Kidney (tissue), 14 donors: ENCODE data around the gene HOXC5. TPM values are rescaled to one million over a fixed set of nuclear protein-coding genes. Genes with fewer than 3 reads are reported as not detected.

Experiments used
- DNase-seq, 5 donors: peaks; one replicate each; pipeline ENCODE4 v3.0.0-alpha.2; 2013 to 2020
- FAIRE-seq: peaks from 2 replicates; lab custom pipeline; 2012; peaks lifted over from hg19 to GRCh38; lab: Jason Lieb, UNC
- H3K27ac ChIP-seq, 2 donors: one replicate each; pipeline ENCODE4 v1.7.0; 2013; ENCODE audit warnings: low read depth in 2 of 2, low read length in 2 of 2, inconsistent platforms in 1 of 2
- H3K27me3 ChIP-seq: one replicate; pipeline ENCODE4 v1.7.1; 2013; ENCODE audit warnings: low read length, inconsistent platforms; ENCODE audit not compliant: control insufficient read depth, insufficient read depth
- H3K36me3 ChIP-seq, 3 donors: one replicate each; pipeline versions ENCODE4 v1.7.0 to v1.7.1; 2013; ENCODE audit warnings: low read length in 3 of 3, control low read depth in 1 of 3, inconsistent platforms in 1 of 3; ENCODE audit not compliant: insufficient read depth in 3 of 3, control insufficient read depth in 2 of 3
- H3K4me1 ChIP-seq, 3 donors: one replicate each; pipeline versions ENCODE4 v1.7.0 to v1.7.1; 2013; ENCODE audit warnings: low read length in 3 of 3, inconsistent platforms in 1 of 3, low read depth in 1 of 3; ENCODE audit not compliant: control insufficient read depth in 2 of 3, insufficient read depth in 2 of 3
- H3K4me3 ChIP-seq, 3 donors: one replicate each; pipeline versions ENCODE4 v1.7.0 to v1.8.1; 2013; ENCODE audit warnings: low read length in 3 of 3, control low read depth in 1 of 3, inconsistent platforms in 1 of 3
- H3K9ac ChIP-seq, 3 donors: one replicate each; pipeline versions ENCODE4 v1.7.0 to v1.7.1; 2013; ENCODE audit warnings: low read length in 3 of 3, control low read depth in 1 of 3, inconsistent platforms in 1 of 3
- H3K9me3 ChIP-seq, 3 donors: one replicate each; pipeline versions ENCODE4 v1.7.0 to v1.7.1; 2013; ENCODE audit warnings: low read length in 3 of 3, control low read depth in 1 of 3, inconsistent platforms in 1 of 3; ENCODE audit not compliant: control insufficient read depth in 2 of 3, insufficient read depth in 1 of 3
- intact Hi-C: fragments of 100-400 bp; cut with DNase I; formaldehyde crosslinking; loops from one replicate; pipeline ENCODE4 v1.11.1; 2022
- polyA plus RNA-seq: library from polyadenylated mRNA; stranded (reverse); fragments of 350-450 nt; fragmentation: Illumina TruSeq; extraction: RNeasy Lipid Tissue Mini Kit (QIAGEN cat#74804); gene quantifications from one replicate; pipeline ENCODE4 v1.2.3, GENCODE V29; 2014; ENCODE audit warnings: low read depth, low replicate concordance; ENCODE audit not compliant: insufficient read depth
- total RNA-seq: library from RNA; stranded (reverse); fragmentation: NEBNext Ultra II Directional; extraction: Animal tissue kit (Norgen Biotek cat#: 25700); gene quantifications from one replicate; pipeline ENCODE4 v1.2.1, GENCODE V29; 2021
- TF ChIP-seq, protein P1 (sequence below): IDR thresholded peaks from 3 replicates; pipeline ENCODE4 v1.5.1; 2012; ENCODE audit warnings: mild to moderate bottlenecking, moderate library complexity, borderline replicate concordance; ENCODE audit not compliant: insufficient read depth; ENCODE audit errors: extremely low read depth
- donor health status: control.
- donor health status: control.
- donor health status: control.
- donor health status: control.
- donor health status: control.
- donor health status: DM: yes; HTN: yes; CAD: no.
- donor health status: Normal renal cell carcinoma (clear cell type).

HOXC5 gene
- total and polyA plus RNA-seq, 2 donors from 2014 or later = 0.24 to 4.8 TPM

DNA sequence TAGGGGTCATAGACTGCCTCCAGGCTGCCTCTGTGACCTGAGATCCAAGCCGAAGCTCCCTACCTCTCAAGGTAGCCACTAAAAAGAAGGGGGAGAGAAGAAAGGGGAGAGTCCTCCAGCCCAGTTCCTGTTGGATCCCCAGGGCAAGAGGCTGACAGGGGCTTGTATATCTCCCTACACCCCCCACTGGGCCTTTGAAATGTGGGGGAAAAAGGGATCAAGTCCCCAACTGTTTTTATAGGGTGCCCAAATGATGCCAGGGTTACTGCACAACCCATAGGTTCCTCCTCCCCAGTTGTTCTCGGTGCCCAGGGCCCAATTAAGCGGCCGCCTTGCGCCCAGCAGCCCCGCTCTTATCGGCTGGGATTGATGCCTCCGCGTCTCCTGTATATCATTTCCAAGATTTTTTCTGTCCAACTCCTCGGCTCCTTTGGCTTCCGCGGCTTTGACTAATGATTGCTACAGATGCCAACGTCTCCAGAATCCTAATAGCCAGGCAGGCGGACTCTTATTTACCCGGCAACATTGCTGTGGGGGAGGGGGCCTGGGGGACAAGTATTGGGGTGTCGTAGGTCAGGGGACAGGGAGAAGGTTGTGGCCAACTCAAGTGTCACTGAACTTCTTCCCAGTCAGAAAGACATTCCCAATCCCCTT is 13.1 kb downstream of the HOXC5 start:
- DNase-seq (peak in 3 of 5 donors; percentile 36 to 59 (median 41)), FAIRE-seq (no peak)
- H3K4me3 ChIP-seq = no peak overlapping the region
- no peak overlapping the region for H3K27ac ChIP-seq
- TF ChIP-seq, protein P1, sequence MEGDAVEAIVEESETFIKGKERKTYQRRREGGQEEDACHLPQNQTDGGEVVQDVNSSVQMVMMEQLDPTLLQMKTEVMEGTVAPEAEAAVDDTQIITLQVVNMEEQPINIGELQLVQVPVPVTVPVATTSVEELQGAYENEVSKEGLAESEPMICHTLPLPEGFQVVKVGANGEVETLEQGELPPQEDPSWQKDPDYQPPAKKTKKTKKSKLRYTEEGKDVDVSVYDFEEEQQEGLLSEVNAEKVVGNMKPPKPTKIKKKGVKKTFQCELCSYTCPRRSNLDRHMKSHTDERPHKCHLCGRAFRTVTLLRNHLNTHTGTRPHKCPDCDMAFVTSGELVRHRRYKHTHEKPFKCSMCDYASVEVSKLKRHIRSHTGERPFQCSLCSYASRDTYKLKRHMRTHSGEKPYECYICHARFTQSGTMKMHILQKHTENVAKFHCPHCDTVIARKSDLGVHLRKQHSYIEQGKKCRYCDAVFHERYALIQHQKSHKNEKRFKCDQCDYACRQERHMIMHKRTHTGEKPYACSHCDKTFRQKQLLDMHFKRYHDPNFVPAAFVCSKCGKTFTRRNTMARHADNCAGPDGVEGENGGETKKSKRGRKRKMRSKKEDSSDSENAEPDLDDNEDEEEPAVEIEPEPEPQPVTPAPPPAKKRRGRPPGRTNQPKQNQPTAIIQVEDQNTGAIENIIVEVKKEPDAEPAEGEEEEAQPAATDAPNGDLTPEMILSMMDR = no peak
- no peaks in the 10 kb centered on the region for H3K9me3 ChIP-seq
- H3K36me3 ChIP-seq = no peaks in the 10 kb centered on the region
- intact Hi-C loops = no loop called here
- H3K27me3 ChIP-seq = peaks cover 7% of the 10 kb centered on the region
- H3K9ac ChIP-seq = no peak overlapping the region
- H3K4me1 ChIP-seq = peaks cover 7 to 9% (median 8%) of the 10 kb centered on the region in 3 donors

- no peak for FAIRE-seq
- Histone ChIP-seq H3K9ac (no peak overlapping the region), H3K4me1 (peaks cover 4 to 13% (median 9%) of the 10 kb centered on the region in 3 donors), H3K36me3 (no peaks in the 10 kb centered on the region), H3K27me3 (peaks cover 7% of the 10 kb centered on the region), H3K4me3 (no peak overlapping the region), H3K27ac (no peak overlapping the region), H3K9me3 (no peaks in the 10 kb centered on the region)
- TF ChIP-seq, protein P1 = no peak
- intact Hi-C loops = no loop called here
- peak in 4 of 5 donors; percentile 47 to 56 (median 53) for DNase-seq
Observed at GRCh38 chr12:54046809-54047159, 13.9 kb downstream of the HOXC5 start.

DNA sequence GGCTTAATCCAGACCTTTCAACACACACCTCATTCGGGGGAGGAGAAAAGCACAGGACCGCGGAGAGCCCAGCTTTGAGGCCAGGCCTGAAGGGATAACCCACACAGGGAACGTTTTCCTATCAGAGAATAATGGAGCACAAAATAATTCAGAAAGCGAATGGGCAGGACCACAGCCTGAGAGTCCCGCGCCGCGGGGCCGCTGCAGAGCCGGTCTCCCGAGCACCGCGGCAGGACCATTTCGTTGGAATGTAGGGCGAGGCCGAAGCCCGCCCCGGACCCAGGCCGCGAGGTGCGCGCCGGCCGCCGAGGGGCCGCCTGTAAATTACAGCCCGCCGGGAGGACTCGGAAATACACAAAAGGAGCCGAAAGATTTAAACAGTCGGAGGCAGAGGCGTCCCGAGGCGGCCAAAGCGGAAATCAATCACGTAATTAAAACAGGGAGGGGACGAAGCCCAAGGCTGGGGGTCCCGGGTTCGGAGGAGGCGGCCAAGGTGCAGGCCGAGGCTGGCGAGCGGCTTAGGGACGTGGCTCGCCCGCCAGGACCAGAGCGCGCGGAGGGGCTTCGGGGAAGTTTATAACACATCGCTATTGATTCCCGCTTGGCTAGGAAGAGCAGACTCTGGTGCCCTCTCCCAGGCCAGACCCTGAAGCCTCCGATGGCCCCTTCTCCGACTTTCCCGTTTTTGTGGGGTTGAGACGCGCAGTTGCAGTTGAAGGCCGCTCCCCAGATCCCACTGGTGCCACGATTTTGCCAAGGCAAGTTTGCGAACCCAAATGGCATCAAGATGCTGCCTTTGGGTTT is 14.5 kb downstream of the HOXC5 start:
- no peak for FAIRE-seq
- peaks cover 7% of the 10 kb centered on the region for H3K27me3 ChIP-seq

More for the DNA sequence above, 14.5 kb downstream of the HOXC5 start:
- no peak overlapping the region for H3K27ac ChIP-seq
- H3K4me1 ChIP-seq = peaks cover 4 to 14% (median 9%) of the 10 kb centered on the region in 3 donors
- no peak overlapping the region for H3K4me3 ChIP-seq
- H3K36me3 ChIP-seq = no peaks in the 10 kb centered on the region
- H3K9ac ChIP-seq = no peak overlapping the region
- intact Hi-C loops = no loop called here
- peak in 4 of 5 donors; percentile 43 to 71 (median 58) for DNase-seq
- TF ChIP-seq, protein P1 = no peak
- H3K9me3 ChIP-seq = no peaks in the 10 kb centered on the region
